Measurements from ENCODE around the gene GALNS.

GRCh38 chr16:88869673-88869980, 12.9 kb upstream of the GALNS start:
- TF ChIP-seq BCL3 (IDR thresholded peaks at IDR 0.05) (no peak), SREBF2 (IDR thresholded peaks at IDR 0.05) (no peak)
